ENCODE data around the gene SLC26A2. TPM values are rescaled to one million over a fixed set of nuclear protein-coding genes. Genes with fewer than 3 reads are reported as not detected.
"Not testable (repeated sequence)": the region's sequence is repeated elsewhere in the genome, so short reads cannot be mapped to it uniquely, and the experiment has no call there.

SLC26A2 gene
- total RNA-seq, 2 donors from 2014 or later = 16.9 to 32.0 TPM

DNA sequence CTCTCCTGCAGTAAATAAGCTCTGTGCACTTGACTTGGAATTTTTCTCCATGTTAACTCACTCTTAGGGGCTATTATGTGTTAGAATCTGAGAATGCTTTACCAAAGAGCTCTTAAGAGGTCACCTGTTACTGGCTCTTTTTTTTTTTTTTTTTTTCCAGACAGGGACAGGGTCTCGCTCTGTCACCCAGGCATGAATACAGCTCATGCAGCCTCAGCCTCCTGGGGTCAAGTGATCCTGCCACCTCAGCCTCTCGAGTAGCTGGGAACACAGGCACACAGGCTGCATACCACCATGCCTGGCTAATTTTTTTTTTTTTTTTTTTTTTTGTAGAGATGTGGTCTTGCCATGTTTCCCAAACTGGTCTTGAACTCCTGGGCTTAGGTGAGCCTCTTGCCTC lies 62.1 kb downstream of the SLC26A2 start:
- no peaks in the 10 kb centered on the region for H3K9me3 ChIP-seq
- H3K4me1 ChIP-seq (ENCODE audit: control insufficient read depth in 1 of 2, low read depth in 2 of 2) = peaks cover 14 to 26% of the 10 kb centered on the region in 2 donors
- no peak overlapping the region for H3K4me3 ChIP-seq
- no peaks in the 10 kb centered on the region for H3K27me3 ChIP-seq (replicated peaks; ENCODE audit: insufficient read depth)
- H3K27ac ChIP-seq = peak overlapping the region; percentile 48 to 71
- DNase-seq (ENCODE audit: low spot score) (no peak), ATAC-seq (ENCODE audit: insufficient number of reproducible peaks, low FRiP score, low read depth) (no peak)
- no peak for TF ChIP-seq CTCF (IDR thresholded peaks at IDR 0.05)
- peaks cover 29% of the 10 kb centered on the region for H3K36me3 ChIP-seq

- Histone ChIP-seq H3K27me3 (replicated peaks; ENCODE audit: insufficient read depth) (no peaks in the 10 kb centered on the region), H3K9me3 (no peaks in the 10 kb centered on the region), H3K4me3 (no peak overlapping the region), H3K27ac (peak overlapping the region in 1 of 2 donors; percentile 71), H3K36me3 (peaks cover 32% of the 10 kb centered on the region), H3K4me1 (ENCODE audit: control insufficient read depth in 1 of 2, low read depth in 2 of 2) (peaks cover 14 to 26% of the 10 kb centered on the region in 2 donors)
- TF ChIP-seq CTCF (IDR thresholded peaks at IDR 0.05) = no peak
- no peak for DNase-seq (ENCODE audit: low spot score)
- no peak for ATAC-seq (ENCODE audit: insufficient number of reproducible peaks, low FRiP score, low read depth)
Observed at GRCh38 chr5:150023136-150023535, 62.6 kb downstream of the SLC26A2 start.

- H3K4me3 ChIP-seq = no peak overlapping the region
- no peak for ATAC-seq (ENCODE audit: insufficient number of reproducible peaks, low FRiP score, low read depth)
- no peaks in the 10 kb centered on the region for H3K27me3 ChIP-seq (replicated peaks; ENCODE audit: insufficient read depth)
- TF ChIP-seq CTCF (IDR thresholded peaks at IDR 0.05) = no peak
- no peak overlapping the region for H3K27ac ChIP-seq
- no peak for DNase-seq (ENCODE audit: low spot score)
- no peaks in the 10 kb centered on the region for H3K9me3 ChIP-seq
- H3K4me1 ChIP-seq (ENCODE audit: control insufficient read depth in 1 of 2, low read depth in 2 of 2) = peaks cover 14 to 26% of the 10 kb centered on the region in 2 donors
- peaks cover 22% of the 10 kb centered on the region for H3K36me3 ChIP-seq
Observed at GRCh38 chr5:150024346-150024984, 63.9 kb downstream of the SLC26A2 start.

- no peak overlapping the region for H3K27ac ChIP-seq
- ATAC-seq (ENCODE audit: insufficient number of reproducible peaks, low FRiP score, low read depth) (no peak), DNase-seq (ENCODE audit: low spot score) (no peak)
- TF ChIP-seq CTCF (IDR thresholded peaks at IDR 0.05) = no peak
- H3K9me3 ChIP-seq = no peaks in the 10 kb centered on the region
- no peak overlapping the region for H3K4me3 ChIP-seq
- peaks cover 5 to 13% of the 10 kb centered on the region in 2 donors for H3K4me1 ChIP-seq (ENCODE audit: control insufficient read depth in 1 of 2, low read depth in 2 of 2)
- no peaks in the 10 kb centered on the region for H3K27me3 ChIP-seq (replicated peaks; ENCODE audit: insufficient read depth)
- peaks cover 35% of the 10 kb centered on the region for H3K36me3 ChIP-seq
Observed at GRCh38 chr5:150026682-150027172, 66.2 kb downstream of the SLC26A2 start.

DNA sequence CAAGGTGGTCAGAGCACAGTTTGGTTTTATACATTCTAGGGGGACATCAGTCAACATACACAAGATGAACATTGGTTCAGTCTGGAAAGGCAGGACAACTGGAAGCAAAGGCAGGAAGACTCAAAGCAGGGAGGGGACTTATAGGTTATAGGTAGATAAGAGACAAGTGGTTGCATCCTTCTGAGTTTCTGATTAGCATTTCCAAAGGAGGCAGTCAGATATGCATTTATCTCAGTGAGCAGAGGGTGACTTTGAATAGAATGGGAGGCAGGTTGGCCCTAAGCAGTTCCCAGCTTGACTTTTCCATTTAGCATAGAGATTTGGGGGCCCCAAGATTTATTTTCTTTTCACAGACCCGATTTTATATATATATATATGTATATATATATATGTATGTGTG lies 67.5 kb downstream of the SLC26A2 start:
- H3K27me3 ChIP-seq (replicated peaks; ENCODE audit: insufficient read depth); H3K4me1 ChIP-seq (ENCODE audit: control insufficient read depth in 1 of 2, low read depth in 2 of 2); DNase-seq (ENCODE audit: low spot score); H3K9me3 ChIP-seq; H3K4me3 ChIP-seq; H3K27ac ChIP-seq; ATAC-seq (ENCODE audit: insufficient number of reproducible peaks, low FRiP score, low read depth): not testable (repeated sequence)
- peaks cover 49% of the 10 kb centered on the region for H3K36me3 ChIP-seq

DNA sequence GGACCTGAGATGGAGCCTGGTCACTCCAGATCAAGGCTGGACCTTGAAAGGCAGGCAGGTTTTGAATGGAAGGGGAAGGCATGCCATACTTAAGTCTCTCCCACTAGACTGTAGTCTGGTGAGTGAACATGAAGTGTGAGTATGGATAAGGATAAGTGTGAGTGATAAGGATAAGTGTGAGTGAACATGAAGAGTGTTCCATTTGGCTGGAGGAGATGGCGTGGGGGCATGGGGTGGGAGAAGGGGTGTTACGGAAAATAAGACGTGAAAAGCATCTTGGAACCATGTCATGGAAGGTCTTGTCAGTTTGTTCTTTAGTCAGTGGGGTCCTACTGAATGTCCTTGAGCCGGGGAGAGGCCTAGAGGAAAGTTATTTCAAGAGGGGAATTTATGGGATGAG lies 72.8 kb downstream of the SLC26A2 start:
- Histone ChIP-seq H3K27ac (no peak overlapping the region), H3K4me1 (ENCODE audit: control insufficient read depth in 1 of 2, low read depth in 2 of 2) (no peaks in the 10 kb centered on the region), H3K9me3 (no peaks in the 10 kb centered on the region), H3K27me3 (replicated peaks; ENCODE audit: insufficient read depth) (no peaks in the 10 kb centered on the region), H3K36me3 (peaks cover 58% of the 10 kb centered on the region), H3K4me3 (no peak overlapping the region)
- TF ChIP-seq CTCF (IDR thresholded peaks at IDR 0.05) = no peak
- ATAC-seq (ENCODE audit: insufficient number of reproducible peaks, low FRiP score, low read depth) (no peak), DNase-seq (ENCODE audit: low spot score) (no peak)

Measured in thoracic aorta (tissue), 2 donors.